ENCODE measurements around the gene GAREM1. TPM values are rescaled to one million over a fixed set of nuclear protein-coding genes. Genes with fewer than 3 reads are reported as not detected.

The GAREM1 gene
- total RNA-seq, 1 donor, result 0.86 TPM

GRCh38 chr18:32439802-32440201, 30.9 kb downstream of the GAREM1 start:
- TF ChIP-seq CTCF (IDR thresholded peaks at IDR 0.05; ENCODE audit: insufficient read depth, low read depth, low read length), result peak; percentile 11
- no peak for DNase-seq (ENCODE audit: low read depth)
- H3K4me3 ChIP-seq (ENCODE audit: low read depth, low read length), result no peak overlapping the region

DNA sequence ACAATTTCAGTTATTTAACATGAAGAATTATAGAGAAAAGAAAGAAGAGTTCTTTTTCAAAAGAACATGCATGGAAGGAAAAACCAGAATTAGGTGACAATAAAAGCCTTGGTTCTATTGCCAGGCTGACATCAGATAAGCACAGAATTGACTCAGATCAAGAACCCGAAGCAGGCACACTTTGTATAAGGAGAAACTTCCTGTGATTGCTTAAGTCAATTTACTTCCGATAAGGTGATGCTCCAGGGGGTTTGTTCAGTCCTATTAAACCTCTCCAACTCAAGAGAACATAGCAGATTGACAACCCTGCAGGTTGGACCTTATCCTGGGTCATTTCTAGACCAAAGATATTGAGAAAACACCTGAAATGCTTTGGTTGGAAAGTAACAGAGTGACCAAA, 31.4 kb downstream of the GAREM1 start:
- no peak for DNase-seq (ENCODE audit: low read depth)
- no peak overlapping the region for H3K4me3 ChIP-seq (ENCODE audit: low read depth, low read length)
- TF ChIP-seq CTCF (IDR thresholded peaks at IDR 0.05; ENCODE audit: insufficient read depth, low read depth, low read length), result no peak

GRCh38 chr18:32438173-32438572, 32.5 kb downstream of the GAREM1 start:
- no peak for TF ChIP-seq CTCF (IDR thresholded peaks at IDR 0.05; ENCODE audit: insufficient read depth, low read depth, low read length)
- no peak for DNase-seq (ENCODE audit: low read depth)
- no peak overlapping the region for H3K4me3 ChIP-seq (ENCODE audit: low read depth, low read length)

DNA sequence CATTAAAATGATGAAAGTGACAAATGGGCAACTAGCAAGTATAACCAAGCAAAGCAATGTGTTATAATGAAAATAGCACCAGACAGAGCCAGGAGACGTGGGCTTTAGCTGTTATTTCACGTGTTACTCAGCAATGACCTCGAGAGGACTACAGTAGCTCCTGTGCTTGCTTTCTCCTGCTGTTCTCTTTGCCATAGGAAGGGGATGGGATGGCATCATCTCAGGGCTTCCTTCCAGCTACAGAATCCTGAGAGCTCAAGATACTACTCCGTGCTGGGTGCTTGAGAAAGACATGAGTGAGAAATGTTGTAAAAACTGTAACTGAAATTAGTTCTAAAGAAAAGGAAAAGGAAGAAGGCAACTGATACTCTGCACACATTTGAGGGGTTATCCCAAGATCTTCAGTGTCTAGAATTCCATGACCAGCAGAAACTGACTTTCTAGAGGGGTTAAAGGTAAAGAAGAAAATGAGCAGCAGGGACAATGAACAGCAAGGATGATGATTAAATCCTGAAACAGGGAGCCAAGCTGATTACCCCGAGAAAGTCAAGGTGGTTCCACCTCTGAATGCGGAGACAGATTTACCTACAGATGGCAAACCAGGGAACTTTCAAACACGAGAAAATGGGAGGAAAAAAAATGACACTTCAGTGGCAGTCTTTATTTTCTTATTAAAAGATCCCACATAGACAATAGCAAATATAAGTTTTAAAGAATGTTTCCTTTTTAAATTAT, 33.4 kb downstream of the GAREM1 start:
- TF ChIP-seq CTCF (IDR thresholded peaks at IDR 0.05; ENCODE audit: insufficient read depth, low read depth, low read length), result no peak
- no peak for DNase-seq (ENCODE audit: low read depth)
- no peak overlapping the region for H3K4me3 ChIP-seq (ENCODE audit: low read depth, low read length)

DNA sequence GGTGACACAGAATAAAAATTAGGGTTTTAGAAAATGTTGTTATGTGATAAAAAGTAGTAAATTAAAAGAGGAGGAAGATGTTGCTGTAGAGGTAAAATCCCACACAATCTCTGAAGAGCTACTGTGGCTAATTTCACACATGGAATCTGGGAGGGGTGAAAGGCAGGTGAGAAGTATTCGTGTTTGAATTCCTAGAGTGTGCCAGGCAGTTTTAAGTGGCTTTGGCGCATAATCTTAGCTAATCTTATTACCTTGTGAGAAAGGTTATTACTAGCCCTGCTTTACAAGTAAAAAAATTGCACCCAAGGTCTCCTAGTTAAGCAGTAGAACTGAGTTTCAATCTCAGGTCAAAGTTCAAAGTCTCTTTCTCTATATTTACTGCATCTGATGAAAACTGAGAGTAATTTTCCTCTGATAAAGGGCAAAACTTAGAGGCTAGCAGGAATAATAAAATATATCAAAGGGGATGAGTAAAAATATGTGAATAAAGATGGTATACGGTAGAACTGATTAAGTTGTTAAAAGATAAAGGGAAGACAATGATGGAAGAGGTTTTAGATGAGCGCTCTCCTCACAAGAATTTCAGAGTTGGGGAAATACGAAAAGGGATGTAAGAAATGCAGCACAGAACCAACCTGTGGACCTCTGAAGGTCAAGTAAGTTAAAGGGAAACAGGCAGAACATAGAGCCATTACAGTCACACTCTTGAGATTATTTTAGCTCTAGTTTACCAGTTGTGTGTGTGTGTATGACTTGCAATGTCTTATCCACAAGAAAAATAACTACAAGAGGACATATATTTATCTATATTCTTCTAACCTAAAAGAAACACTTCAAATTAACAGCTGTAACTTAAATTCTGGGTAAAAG, 34.8 kb downstream of the GAREM1 start:
- DNase-seq (ENCODE audit: low read depth), result no peak
- no peak for TF ChIP-seq CTCF (IDR thresholded peaks at IDR 0.05; ENCODE audit: insufficient read depth, low read depth, low read length)
- no peak overlapping the region for H3K4me3 ChIP-seq (ENCODE audit: low read depth, low read length)

DNA sequence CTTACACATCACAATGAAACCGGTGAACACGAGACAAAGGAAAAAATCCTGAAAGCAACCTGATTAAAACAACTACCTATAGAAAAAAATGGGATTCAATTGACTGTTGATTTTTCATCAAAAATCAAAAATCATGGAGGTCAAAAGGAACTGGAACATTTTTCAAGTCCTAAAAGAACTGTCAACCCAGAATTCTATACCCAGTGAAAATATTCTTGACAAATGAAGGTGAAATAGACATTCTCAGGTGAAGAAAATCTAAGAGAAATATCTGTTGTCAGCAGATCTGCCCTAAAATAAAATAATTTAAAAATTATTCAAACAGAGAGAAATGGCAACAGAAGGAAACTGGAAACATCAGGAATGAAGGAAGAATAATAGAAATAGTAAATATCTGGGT, 38.9 kb downstream of the GAREM1 start:
- no peak for DNase-seq (ENCODE audit: low read depth)
- H3K4me3 ChIP-seq (ENCODE audit: low read depth, low read length), result no peak overlapping the region
- no peak for TF ChIP-seq CTCF (IDR thresholded peaks at IDR 0.05; ENCODE audit: insufficient read depth, low read depth, low read length)

Measured in fibroblast of villous mesenchyme (primary cell).